ENCODE results near the gene CHN2. TPM values are rescaled to one million over a fixed set of nuclear protein-coding genes. Genes with fewer than 3 reads are reported as not detected.
A peak's percentile ranks its signal among the peaks of the same experiment; 100 is the strongest.

Gene CHN2
- total RNA-seq, 1 experiment from 2014 or later: 18.8 TPM

DNA sequence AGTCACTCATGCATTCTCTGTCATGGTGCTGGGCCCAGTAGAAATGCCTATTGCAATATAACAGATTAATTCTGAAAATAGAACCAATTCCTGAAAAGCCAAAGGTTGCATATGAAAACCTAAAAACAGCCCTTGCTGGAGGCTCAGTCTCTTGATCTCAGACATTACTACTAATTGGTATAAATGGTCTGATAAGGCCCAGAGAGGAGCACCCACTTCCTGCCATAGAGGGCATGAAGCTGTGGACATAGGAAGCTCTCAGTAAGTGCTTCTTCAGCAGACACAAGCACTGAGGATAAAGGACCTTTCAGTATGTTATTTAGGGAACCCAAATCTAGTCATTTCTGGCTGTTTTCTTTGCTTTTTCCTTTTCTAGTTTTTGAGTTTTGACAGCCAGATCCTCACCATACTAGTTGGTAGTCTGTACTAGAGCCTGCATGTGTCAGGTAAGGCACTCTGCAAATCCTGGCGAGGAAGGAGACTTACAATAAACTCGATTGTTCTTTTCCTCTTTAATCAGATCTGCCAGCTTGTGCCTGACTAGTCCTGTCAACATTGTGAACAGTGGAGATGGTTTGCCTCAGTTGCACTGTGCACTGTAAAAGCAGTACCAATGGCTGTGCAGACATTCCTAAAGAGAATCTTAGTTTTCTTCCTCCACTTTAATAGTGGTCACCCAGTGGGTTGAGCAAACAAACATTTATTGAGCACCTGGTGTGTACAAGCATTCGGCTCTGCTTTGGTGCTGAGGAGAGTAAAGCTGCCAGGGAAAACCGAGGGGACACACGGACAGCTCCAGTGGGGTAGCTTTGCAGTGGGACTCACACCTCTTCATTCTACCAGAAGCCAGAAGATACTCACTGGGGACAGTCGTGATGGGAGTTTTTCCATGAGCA is 140.9 kb downstream of the CHN2 start:
- Mint-ChIP-seq H3K27me3 (ENCODE audit: insufficient read depth, unreplicated experiment) (no peaks in the 10 kb centered on the region), H3K36me3 (ENCODE audit: insufficient read depth, unreplicated experiment) (peaks cover 4% of the 10 kb centered on the region), H3K9me3 (ENCODE audit: unreplicated experiment) (no peaks in the 10 kb centered on the region), H3K4me1 (ENCODE audit: low read depth, unreplicated experiment) (peaks cover 17% of the 10 kb centered on the region), H3K27ac (ENCODE audit: unreplicated experiment) (no peak overlapping the region), H3K4me3 (ENCODE audit: unreplicated experiment) (no peak overlapping the region)
- Histone ChIP-seq H3K27me3 (replicated peaks; ENCODE audit: control insufficient read depth, insufficient read depth, low read length) (no peaks in the 10 kb centered on the region), H3K4me1 (peaks cover 19% of the 10 kb centered on the region), H3K4me3 (ENCODE audit: low read depth, low read length) (no peak overlapping the region), H3K36me3 (ENCODE audit: control insufficient read depth, insufficient read depth, low read length) (no peaks in the 10 kb centered on the region), H3K9me3 (no peaks in the 10 kb centered on the region)
- CTCF ChIA-PET: interaction anchor here (0.9 to 1.2 kb wide), 2 partner anchors 10 to 413 kb away, joined by 3 to 4 read pairs; no protein-coding TSS in a partner anchor
- no peak for DNase-seq
- no TSS peak for BruUV-seq (replicated peaks)
- POLR2A ChIA-PET: no interaction called here
- TF ChIP-seq, protein P1, sequence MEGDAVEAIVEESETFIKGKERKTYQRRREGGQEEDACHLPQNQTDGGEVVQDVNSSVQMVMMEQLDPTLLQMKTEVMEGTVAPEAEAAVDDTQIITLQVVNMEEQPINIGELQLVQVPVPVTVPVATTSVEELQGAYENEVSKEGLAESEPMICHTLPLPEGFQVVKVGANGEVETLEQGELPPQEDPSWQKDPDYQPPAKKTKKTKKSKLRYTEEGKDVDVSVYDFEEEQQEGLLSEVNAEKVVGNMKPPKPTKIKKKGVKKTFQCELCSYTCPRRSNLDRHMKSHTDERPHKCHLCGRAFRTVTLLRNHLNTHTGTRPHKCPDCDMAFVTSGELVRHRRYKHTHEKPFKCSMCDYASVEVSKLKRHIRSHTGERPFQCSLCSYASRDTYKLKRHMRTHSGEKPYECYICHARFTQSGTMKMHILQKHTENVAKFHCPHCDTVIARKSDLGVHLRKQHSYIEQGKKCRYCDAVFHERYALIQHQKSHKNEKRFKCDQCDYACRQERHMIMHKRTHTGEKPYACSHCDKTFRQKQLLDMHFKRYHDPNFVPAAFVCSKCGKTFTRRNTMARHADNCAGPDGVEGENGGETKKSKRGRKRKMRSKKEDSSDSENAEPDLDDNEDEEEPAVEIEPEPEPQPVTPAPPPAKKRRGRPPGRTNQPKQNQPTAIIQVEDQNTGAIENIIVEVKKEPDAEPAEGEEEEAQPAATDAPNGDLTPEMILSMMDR (IDR thresholded peaks at IDR 0.05; ENCODE audit: insufficient read depth in 1 of 2, low read depth in 1 of 2, low read length in 1 of 2, severe bottlenecking in 1 of 2, unreplicated experiment in 1 of 2): no peak
- intact Hi-C loops (cut with micrococcal nuclease; ENCODE audit: unreplicated experiment): no loop called here

DNA sequence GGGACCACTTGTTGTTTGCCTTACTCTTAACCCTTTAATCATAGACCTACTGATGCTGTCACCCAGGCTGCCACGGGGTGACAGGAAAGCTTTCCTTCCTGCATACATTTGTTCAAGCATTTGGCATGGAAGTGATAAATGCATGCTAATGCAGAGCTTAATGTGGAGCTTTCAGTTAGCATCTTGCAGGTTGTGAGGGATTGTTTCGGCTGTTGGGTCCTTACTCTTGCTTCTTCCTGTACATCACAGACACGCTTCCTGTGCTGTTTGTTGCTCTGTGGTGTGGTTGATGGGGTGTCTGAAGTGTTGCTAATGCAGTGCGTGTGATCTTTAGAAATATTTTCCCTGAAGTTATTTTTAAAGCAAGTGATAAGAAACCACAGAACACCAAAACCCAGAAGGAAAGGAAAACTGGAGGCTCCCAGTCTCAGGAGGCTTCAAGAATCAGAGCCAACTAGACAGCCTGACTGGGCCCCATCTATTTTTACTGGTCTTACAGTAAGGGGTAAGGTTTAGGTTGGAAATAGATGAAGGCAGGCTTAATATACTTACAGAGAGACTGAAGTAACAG is 143.1 kb downstream of the CHN2 start:
- Histone ChIP-seq H3K36me3 (ENCODE audit: control insufficient read depth, insufficient read depth, low read length) (no peaks in the 10 kb centered on the region), H3K4me3 (ENCODE audit: low read depth, low read length) (no peak overlapping the region), H3K27me3 (replicated peaks; ENCODE audit: control insufficient read depth, insufficient read depth, low read length) (no peaks in the 10 kb centered on the region), H3K9me3 (no peaks in the 10 kb centered on the region), H3K4me1 (peaks cover 19% of the 10 kb centered on the region)
- TF ChIP-seq, protein P1 (IDR thresholded peaks at IDR 0.05; ENCODE audit: insufficient read depth in 1 of 2, low read depth in 1 of 2, low read length in 1 of 2, severe bottlenecking in 1 of 2, unreplicated experiment in 1 of 2): no peak
- BruUV-seq (replicated peaks): no TSS peak
- DNase-seq: no peak
- CTCF ChIA-PET: interaction anchor here (1.0 to 1.6 kb wide), 2 partner anchors 8 to 148 kb away, joined by 6 read pairs; no protein-coding TSS in a partner anchor
- Mint-ChIP-seq H3K27me3 (ENCODE audit: insufficient read depth, unreplicated experiment) (no peaks in the 10 kb centered on the region), H3K4me3 (ENCODE audit: unreplicated experiment) (peak overlapping the region; percentile 1), H3K27ac (ENCODE audit: unreplicated experiment) (no peak overlapping the region), H3K36me3 (ENCODE audit: insufficient read depth, unreplicated experiment) (peaks cover 2% of the 10 kb centered on the region), H3K4me1 (ENCODE audit: low read depth, unreplicated experiment) (peaks cover 14% of the 10 kb centered on the region), H3K9me3 (ENCODE audit: unreplicated experiment) (no peaks in the 10 kb centered on the region)
- intact Hi-C loops (cut with micrococcal nuclease; ENCODE audit: unreplicated experiment): no loop called here
- POLR2A ChIA-PET: interaction anchor here (0.6 kb wide), 2 partner anchors 38 to 86 kb away, joined by 3 to 8 read pairs; no protein-coding TSS in a partner anchor

DNA sequence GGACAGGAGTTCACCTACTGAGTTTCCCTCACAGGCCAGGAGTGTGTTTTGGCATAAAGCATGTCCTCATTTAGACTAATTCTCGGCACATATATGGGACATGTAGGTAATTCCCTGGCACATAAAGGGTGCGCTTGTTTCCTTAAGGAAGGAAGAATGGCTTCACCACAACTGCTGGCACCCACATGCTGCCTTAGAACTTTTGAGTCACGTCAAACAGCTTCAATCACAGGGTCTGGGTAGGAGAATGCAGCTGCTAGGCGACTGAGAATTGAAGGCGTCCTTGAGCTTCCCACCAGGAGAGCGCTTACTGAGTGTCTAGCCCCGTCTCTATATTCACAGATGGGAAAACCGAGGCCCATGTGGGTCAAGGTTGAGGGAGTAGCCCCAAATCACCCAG is 146.1 kb downstream of the CHN2 start:
- H3K27ac Mint-ChIP-seq (ENCODE audit: unreplicated experiment): no peak overlapping the region
- no peak overlapping the region for H3K4me3 Mint-ChIP-seq (ENCODE audit: unreplicated experiment)
- H3K9me3 ChIP-seq: no peaks in the 10 kb centered on the region
- TF ChIP-seq, protein P1 (IDR thresholded peaks at IDR 0.05; ENCODE audit: insufficient read depth in 1 of 2, low read depth in 1 of 2, low read length in 1 of 2, severe bottlenecking in 1 of 2, unreplicated experiment in 1 of 2): no peak
- no peaks in the 10 kb centered on the region for H3K27me3 ChIP-seq (replicated peaks; ENCODE audit: control insufficient read depth, insufficient read depth, low read length)
- ChIA-PET POLR2A (no interaction called here), CTCF (interaction anchor here (0.7 kb wide), 1 partner anchor 150 kb away, joined by 3 read pairs; no protein-coding TSS in a partner anchor)
- H3K4me3 ChIP-seq (ENCODE audit: low read depth, low read length): no peak overlapping the region
- H3K36me3 ChIP-seq (ENCODE audit: control insufficient read depth, insufficient read depth, low read length): no peaks in the 10 kb centered on the region
- H3K4me1 ChIP-seq: peaks cover 19% of the 10 kb centered on the region
- H3K9me3 Mint-ChIP-seq (ENCODE audit: unreplicated experiment): no peaks in the 10 kb centered on the region
- H3K36me3 Mint-ChIP-seq (ENCODE audit: insufficient read depth, unreplicated experiment): no peaks in the 10 kb centered on the region
- no TSS peak for BruUV-seq (replicated peaks)
- intact Hi-C loops (cut with micrococcal nuclease; ENCODE audit: unreplicated experiment): no loop called here
- DNase-seq: no peak
- no peaks in the 10 kb centered on the region for H3K27me3 Mint-ChIP-seq (ENCODE audit: insufficient read depth, unreplicated experiment)
- peaks cover 14% of the 10 kb centered on the region for H3K4me1 Mint-ChIP-seq (ENCODE audit: low read depth, unreplicated experiment)

Data from Caco-2 (cell line).